Fibroblast of lung (primary cell): ENCODE measurements around the gene PIGZ. TPM values are rescaled to one million over a fixed set of nuclear protein-coding genes. Genes with fewer than 3 reads are reported as not detected.
A peak's percentile ranks its signal among the peaks of the same experiment; 100 is the strongest.

Experiments used
- DNase-seq, 2 donors: peaks; one replicate each; pipeline versions ENCODE4 v3.0.0 to v3.0.0-alpha.2; 2010; ENCODE audit warnings: low read depth in 2 of 2
- H2AFZ ChIP-seq: 2 replicates; pipeline ENCODE4 v1.5.1; 2012; ENCODE audit warnings: low read length, control low read depth, inconsistent platforms
- H3K27ac ChIP-seq: 2 replicates; pipeline ENCODE4 v1.5.1; 2011; ENCODE audit warnings: low read length, control low read depth; ENCODE audit not compliant: insufficient read depth
- H3K27me3 ChIP-seq: 2 replicates; pipeline ENCODE4 v1.5.1; 2011; ENCODE audit warnings: mild to moderate bottlenecking, low read length; ENCODE audit not compliant: control insufficient read depth, insufficient read depth
- H3K36me3 ChIP-seq: 2 replicates; pipeline ENCODE4 v1.5.1; 2011; ENCODE audit warnings: low read length; ENCODE audit not compliant: control insufficient read depth, insufficient read depth
- H3K4me1 ChIP-seq: 2 replicates; pipeline ENCODE4 v1.5.1; 2011; ENCODE audit warnings: low read length; ENCODE audit not compliant: control insufficient read depth, insufficient read depth; ENCODE audit errors: extremely low read depth
- H3K4me2 ChIP-seq: 2 replicates; pipeline ENCODE4 v1.5.1; 2011; ENCODE audit warnings: low read length, control low read depth; ENCODE audit not compliant: insufficient read depth; ENCODE audit errors: extremely low read depth
- H3K4me3 ChIP-seq, 4 experiments: fragments of 200-600 bp in 1 of 4; sonication (generic) in 1 of 4; replicated peaks in 1 of 4; 2 replicates each; pipeline ENCODE4 v1.5.1; 2011 to 2016; ENCODE audit warnings: low read length in 4 of 4, low read depth in 3 of 4, mild to moderate bottlenecking in 3 of 4, control low read depth in 2 of 4, inconsistent platforms in 1 of 4, mixed read lengths in 1 of 4; ENCODE audit not compliant: insufficient read depth in 1 of 4; ENCODE audit errors: control extremely low read depth in 1 of 4
- H3K79me2 ChIP-seq: 2 replicates; pipeline ENCODE4 v1.5.1; 2012; ENCODE audit warnings: mild to moderate bottlenecking, low read length, inconsistent platforms; ENCODE audit not compliant: control insufficient read depth, insufficient read depth
- H3K9ac ChIP-seq: 2 replicates; pipeline ENCODE4 v1.5.1; 2011; ENCODE audit warnings: mild to moderate bottlenecking, low read length, control low read depth; ENCODE audit not compliant: insufficient read depth
- H3K9me3 ChIP-seq: 2 replicates; pipeline ENCODE4 v1.5.1; 2012; ENCODE audit warnings: low read depth, low read length; ENCODE audit not compliant: control insufficient read depth, insufficient read depth
- H4K20me1 ChIP-seq: 2 replicates; pipeline ENCODE4 v1.5.1; 2011; ENCODE audit warnings: low read length; ENCODE audit not compliant: control insufficient read depth, insufficient read depth; ENCODE audit errors: extremely low read depth
- CTCF ChIP-seq, 2 donors: IDR thresholded peaks in 1 of 2; conservative IDR thresholded peaks in 1 of 2; 1 replicate in 1 of 2; 2 replicates in 1 of 2; pipeline ENCODE4 v1.5.1; 2011 to 2012; ENCODE audit warnings: low read length in 2 of 2, control low read depth in 1 of 2, inconsistent platforms in 1 of 2, low read depth in 1 of 2, mild to moderate bottlenecking in 1 of 2
- EZH2 ChIP-seq: IDR thresholded peaks from 2 replicates; pipeline ENCODE4 v1.5.1; 2012; ENCODE audit warnings: low read length, control low read depth, mild to moderate bottlenecking; ENCODE audit errors: missing control alignments
- polyA plus RNA-seq, 2 donors: library from polyadenylated mRNA; depleted of rRNA in 1 of 2; stranded (reverse) in 1 of 2; unstranded in 1 of 2; fragments of >200 nt; gene quantifications; 2 replicates each; pipeline ENCODE4 v1.2.1, GENCODE V29; 2011 to 2012; ENCODE audit warnings: missing spikeins in 1 of 2
- total RNA-seq: library from RNA; depleted of rRNA; stranded (reverse); fragments of >200 nt; gene quantifications from 2 replicates; pipeline ENCODE4 v1.2.1, GENCODE V29; 2014

Gene PIGZ
- total and polyA plus RNA-seq, 2 donors (not counting 1 experiment from before 2014, with no cell fraction given): 0.66 to 2.0 TPM

GRCh38 chr3:196967412-196968232, 1.0 kb downstream of the PIGZ start:
- Histone ChIP-seq H3K9ac (peak overlapping the region; percentile 50), H4K20me1 (no peaks in the 10 kb centered on the region), H3K27me3 (no peaks in the 10 kb centered on the region), H3K9me3 (no peaks in the 10 kb centered on the region), H3K36me3 (no peaks in the 10 kb centered on the region), H3K79me2 (no peaks in the 10 kb centered on the region), H3K27ac (no peak overlapping the region), H3K4me1 (no peaks in the 10 kb centered on the region), H3K4me2 (peak overlapping the region; percentile 82), H2AFZ (peak overlapping the region; percentile 73), H3K4me3 (peak overlapping the region in 3 of 4 experiments; percentile 60 to 69 (median 68))
- TF ChIP-seq EZH2: no peak
- TF ChIP-seq CTCF (conservative IDR thresholded peaks at IDR 0.05 in 1 of 2, IDR thresholded peaks at IDR 0.05 in 1 of 2; ENCODE audit: low read depth in 1 of 2, low read length in 2 of 2): no peak
- no peak for DNase-seq

- Histone ChIP-seq H3K27me3 (no peaks in the 10 kb centered on the region), H3K36me3 (no peaks in the 10 kb centered on the region), H3K79me2 (no peaks in the 10 kb centered on the region), H4K20me1 (no peaks in the 10 kb centered on the region), H3K4me2 (no peak overlapping the region), H3K27ac (no peak overlapping the region), H2AFZ (no peak overlapping the region), H3K4me1 (no peaks in the 10 kb centered on the region), H3K4me3 (no peak overlapping the region), H3K9me3 (no peaks in the 10 kb centered on the region), H3K9ac (no peak overlapping the region)
- peak in 1 of 2 donors; percentile 29 for DNase-seq
- TF ChIP-seq CTCF (conservative IDR thresholded peaks at IDR 0.05 in 1 of 2, IDR thresholded peaks at IDR 0.05 in 1 of 2; ENCODE audit: low read depth in 1 of 2, low read length in 2 of 2) (no peak), EZH2 (no peak)
Measured at GRCh38 chr3:196966526-196967401, 1.9 kb downstream of the PIGZ start.

- TF ChIP-seq CTCF (conservative IDR thresholded peaks at IDR 0.05 in 1 of 2, IDR thresholded peaks at IDR 0.05 in 1 of 2; ENCODE audit: low read depth in 1 of 2, low read length in 2 of 2) (no peak), EZH2 (no peak)
- no peaks in the 10 kb centered on the region for H3K36me3 ChIP-seq
- no peak for DNase-seq
- H3K4me1 ChIP-seq: no peaks in the 10 kb centered on the region
- no peak overlapping the region for H3K9ac ChIP-seq
- no peak overlapping the region for H3K27ac ChIP-seq
- no peak overlapping the region for H3K4me2 ChIP-seq
- H3K9me3 ChIP-seq: no peaks in the 10 kb centered on the region
- no peak overlapping the region for H3K4me3 ChIP-seq
- no peaks in the 10 kb centered on the region for H3K79me2 ChIP-seq
- H3K27me3 ChIP-seq: no peaks in the 10 kb centered on the region
- H4K20me1 ChIP-seq: no peaks in the 10 kb centered on the region
- no peak overlapping the region for H2AFZ ChIP-seq
Measured at GRCh38 chr3:196965804-196966173, 2.8 kb downstream of the PIGZ start.
